ENCODE results near the gene RFT1.

Gene RFT1

DNA sequence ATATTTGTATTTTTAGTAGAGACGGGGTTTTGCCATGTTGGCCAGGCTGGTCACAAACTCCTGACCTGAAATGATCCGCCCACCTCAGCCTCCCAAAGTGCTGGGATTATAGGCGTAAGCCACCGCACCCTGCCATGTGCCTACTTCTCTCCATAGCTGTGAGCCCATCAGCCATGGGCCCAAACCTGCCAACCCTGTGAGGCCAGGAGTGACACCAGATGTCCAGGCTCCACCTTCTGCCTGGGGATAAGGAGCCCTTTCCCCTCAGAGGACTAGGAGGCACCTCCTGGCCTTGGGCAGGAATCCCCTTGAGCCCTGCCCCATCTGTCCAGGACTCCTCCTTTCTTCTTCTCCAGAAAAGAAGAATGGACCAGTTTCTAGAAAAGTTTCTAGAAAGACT, 14.2 kb upstream of the RFT1 start:
- TF ChIP-seq, protein P1, sequence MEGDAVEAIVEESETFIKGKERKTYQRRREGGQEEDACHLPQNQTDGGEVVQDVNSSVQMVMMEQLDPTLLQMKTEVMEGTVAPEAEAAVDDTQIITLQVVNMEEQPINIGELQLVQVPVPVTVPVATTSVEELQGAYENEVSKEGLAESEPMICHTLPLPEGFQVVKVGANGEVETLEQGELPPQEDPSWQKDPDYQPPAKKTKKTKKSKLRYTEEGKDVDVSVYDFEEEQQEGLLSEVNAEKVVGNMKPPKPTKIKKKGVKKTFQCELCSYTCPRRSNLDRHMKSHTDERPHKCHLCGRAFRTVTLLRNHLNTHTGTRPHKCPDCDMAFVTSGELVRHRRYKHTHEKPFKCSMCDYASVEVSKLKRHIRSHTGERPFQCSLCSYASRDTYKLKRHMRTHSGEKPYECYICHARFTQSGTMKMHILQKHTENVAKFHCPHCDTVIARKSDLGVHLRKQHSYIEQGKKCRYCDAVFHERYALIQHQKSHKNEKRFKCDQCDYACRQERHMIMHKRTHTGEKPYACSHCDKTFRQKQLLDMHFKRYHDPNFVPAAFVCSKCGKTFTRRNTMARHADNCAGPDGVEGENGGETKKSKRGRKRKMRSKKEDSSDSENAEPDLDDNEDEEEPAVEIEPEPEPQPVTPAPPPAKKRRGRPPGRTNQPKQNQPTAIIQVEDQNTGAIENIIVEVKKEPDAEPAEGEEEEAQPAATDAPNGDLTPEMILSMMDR (IDR thresholded peaks at IDR 0.05; ENCODE audit: borderline replicate concordance, control extremely low read depth, extremely low read depth, insufficient read depth, missing control alignments): no peak
- in situ Hi-C loops (cut with MboI; ENCODE audit: low sequenced_read_pairs, unreplicated experiment): no loop called here
- DNase-seq (ENCODE audit: low spot score): no peak

DNA sequence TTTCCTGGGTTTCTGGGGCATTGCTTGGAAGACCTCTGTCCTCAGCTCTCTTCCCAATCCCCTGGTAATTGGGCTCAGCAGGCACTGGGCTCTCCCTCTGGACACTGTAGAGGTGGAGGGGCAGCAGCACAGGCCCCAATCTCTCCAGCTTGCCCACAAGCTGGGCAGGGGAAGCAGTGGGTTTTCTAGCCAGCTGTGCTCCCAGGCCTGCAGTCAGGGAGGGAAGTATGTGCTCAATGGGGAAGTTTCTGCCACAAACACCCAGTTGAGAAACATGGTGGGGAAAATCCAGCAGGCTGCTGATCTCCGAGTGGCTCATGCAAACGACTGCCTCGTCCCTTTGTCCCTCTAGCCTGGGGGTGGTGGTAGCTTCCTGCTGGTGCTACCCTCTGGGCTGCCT, 12.8 kb upstream of the RFT1 start:
- in situ Hi-C loops (cut with MboI; ENCODE audit: low sequenced_read_pairs, unreplicated experiment): no loop called here
- no peak for DNase-seq (ENCODE audit: low spot score)
- TF ChIP-seq, protein P1 (IDR thresholded peaks at IDR 0.05; ENCODE audit: borderline replicate concordance, control extremely low read depth, extremely low read depth, insufficient read depth, missing control alignments): no peak

DNA sequence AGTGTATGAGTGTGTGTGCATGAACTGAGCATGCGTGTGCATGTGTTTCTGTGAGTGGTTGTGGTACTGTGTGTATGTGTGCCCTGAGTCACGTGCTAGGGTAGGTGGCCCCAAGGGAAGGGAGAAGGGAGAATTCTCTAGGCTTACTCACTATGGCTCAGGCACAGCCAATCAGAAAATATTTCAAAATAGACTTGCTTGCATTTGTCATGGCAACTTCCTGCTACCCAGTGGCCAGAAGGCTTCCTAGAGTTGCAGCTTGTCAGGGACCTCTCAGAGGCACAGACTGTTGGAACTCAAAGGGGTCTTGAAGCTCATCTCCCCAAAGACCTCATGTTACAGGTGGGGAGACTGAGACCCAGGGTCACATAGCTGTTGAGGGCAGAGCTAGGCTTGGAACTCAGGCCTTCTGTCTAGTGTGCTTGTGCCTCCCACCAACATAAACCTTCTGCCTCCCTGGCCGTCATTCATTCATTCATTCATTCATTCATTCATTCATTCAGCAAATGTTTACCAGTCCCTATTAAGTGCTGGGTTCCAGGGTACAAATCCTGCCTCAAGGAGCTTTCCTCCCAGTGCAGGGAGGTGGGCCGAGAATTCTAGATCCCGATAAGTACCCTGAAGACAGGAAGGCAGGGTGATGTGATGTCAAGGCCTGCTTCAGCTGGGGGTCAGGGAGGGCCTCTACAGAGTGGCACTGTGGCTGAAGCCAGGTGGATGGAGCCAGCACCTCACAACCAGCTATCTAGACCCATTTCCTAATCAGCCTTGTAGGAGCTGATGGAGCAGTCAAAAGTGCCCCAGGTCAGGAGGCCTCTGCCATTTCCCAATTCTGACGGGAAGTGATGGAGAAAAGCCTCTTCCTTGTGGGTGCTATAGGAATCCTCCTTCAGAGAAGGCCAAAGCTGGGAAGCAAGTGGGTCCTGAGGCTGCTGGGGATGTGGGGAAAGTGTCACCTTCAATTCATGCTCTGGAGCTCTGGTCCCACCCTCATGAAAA, 10.9 kb upstream of the RFT1 start:
- DNase-seq (ENCODE audit: low spot score): no peak
- in situ Hi-C loops (cut with MboI; ENCODE audit: low sequenced_read_pairs, unreplicated experiment): no loop called here
- TF ChIP-seq, protein P1 (IDR thresholded peaks at IDR 0.05; ENCODE audit: borderline replicate concordance, control extremely low read depth, extremely low read depth, insufficient read depth, missing control alignments): no peak

DNA sequence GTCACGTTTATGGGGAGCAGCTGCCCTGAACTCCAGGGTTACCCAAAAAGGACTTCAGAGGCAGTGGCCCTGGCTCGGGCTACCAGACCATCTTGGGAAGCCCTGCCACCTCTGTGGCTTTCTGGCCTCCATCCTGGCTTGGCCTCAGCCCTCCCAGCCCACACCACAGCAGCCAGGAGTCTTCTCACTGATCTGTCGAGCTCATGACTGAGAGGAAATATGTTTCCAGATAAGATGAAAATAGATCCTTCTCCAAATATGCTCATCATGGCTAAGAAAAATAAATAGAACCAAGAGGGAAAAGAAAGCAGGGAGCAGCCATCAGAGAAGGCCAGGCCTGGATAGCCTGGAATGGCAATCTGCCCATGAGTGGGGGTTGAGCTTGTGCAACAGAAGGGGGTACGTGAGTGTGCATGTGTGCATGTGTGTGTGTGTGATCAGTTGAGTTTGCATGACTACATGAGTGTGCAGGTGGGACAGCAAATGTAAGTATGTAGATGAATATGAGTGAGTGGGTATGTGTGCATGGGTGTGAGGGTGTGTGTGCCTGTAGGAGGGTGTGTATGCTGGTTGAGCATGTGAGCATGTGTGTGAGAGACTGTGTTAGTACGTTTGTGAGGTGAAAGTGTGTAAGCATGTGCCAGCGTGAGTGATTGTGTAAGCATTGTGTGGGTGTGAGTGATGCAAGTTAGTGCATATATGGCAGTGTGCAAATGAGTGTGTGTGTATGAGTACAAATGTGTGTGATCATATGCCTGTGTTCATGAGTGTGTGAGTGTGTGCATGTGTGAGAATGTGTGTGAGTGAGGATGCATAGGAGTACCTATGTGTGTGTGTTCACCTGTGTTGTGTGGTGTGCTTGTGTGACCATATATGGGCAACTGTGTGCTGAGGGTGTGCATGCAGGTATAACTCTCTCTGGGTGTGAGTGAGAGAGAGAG, 9.9 kb upstream of the RFT1 start:
- in situ Hi-C loops (cut with MboI; ENCODE audit: low sequenced_read_pairs, unreplicated experiment): loop anchor here (5.0 kb wide), 1 partner anchor 62 kb away; no protein-coding TSS in a partner anchor
- no peak for DNase-seq (ENCODE audit: low spot score)
- TF ChIP-seq, protein P1 (IDR thresholded peaks at IDR 0.05; ENCODE audit: borderline replicate concordance, control extremely low read depth, extremely low read depth, insufficient read depth, missing control alignments): no peak

DNA sequence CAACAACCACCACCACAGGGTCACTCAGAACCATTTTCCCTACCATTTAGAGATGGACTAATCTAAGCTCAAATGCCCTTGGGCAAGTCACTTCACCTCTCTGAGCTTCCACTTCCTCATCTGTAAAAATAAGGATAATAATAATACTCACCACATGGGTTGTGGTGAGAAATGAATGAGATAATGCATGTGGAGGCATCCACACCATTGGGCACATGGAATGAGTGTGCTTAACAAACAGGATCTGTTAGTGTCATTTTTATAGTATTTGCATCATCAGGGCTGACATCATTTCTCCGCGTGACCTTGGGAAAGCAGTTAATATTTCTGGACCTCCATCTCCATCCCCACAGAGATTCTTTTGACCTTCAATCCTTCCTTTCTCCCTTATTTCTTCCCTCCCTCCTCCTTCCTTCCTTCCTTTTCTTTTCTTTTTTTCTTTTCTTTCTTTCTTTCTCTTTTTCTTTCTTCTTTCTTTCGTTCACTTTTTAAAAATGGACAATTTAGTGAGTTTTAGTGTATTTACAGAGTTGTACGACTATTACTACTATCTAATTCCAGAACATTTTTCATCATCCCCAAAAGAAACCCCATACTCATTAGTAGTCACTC, 7.7 kb upstream of the RFT1 start:
- in situ Hi-C loops (cut with MboI; ENCODE audit: low sequenced_read_pairs, unreplicated experiment): loop anchor here (5.0 kb wide), 1 partner anchor 64 kb away; no protein-coding TSS in a partner anchor
- no peak for DNase-seq (ENCODE audit: low spot score)
- TF ChIP-seq, protein P1 (IDR thresholded peaks at IDR 0.05; ENCODE audit: borderline replicate concordance, control extremely low read depth, extremely low read depth, insufficient read depth, missing control alignments): no peak

DNA sequence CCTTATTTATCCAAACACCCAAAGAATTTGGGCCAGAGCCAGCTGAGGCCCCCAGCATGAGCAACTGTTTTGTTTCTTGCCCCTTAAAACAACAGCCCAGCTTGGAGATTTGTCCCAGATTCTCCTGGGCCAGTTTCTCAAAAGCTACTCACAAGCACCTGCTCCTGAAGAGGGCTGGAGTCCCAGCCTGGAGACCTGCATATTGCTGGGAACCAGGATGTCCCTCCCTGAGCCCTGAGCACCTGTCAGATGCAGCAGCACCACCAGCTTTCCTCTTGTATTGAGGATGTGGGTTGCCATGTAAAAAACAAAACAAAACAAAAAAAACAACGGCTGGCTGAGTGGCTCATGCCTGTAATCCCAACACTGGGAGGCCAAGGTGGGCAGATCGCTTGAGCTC, 7.0 kb upstream of the RFT1 start:
- TF ChIP-seq, protein P1 (IDR thresholded peaks at IDR 0.05; ENCODE audit: borderline replicate concordance, control extremely low read depth, extremely low read depth, insufficient read depth, missing control alignments): no peak
- in situ Hi-C loops (cut with MboI; ENCODE audit: low sequenced_read_pairs, unreplicated experiment): loop anchor here (5.0 kb wide), 1 partner anchor 65 kb away; no protein-coding TSS in a partner anchor
- no peak for DNase-seq (ENCODE audit: low spot score)
